CD14-positive monocyte (primary cell): ENCODE results near the gene AKR7A3. TPM values are rescaled to one million over a fixed set of nuclear protein-coding genes. Genes with fewer than 3 reads are reported as not detected.

Source experiments
- DNase-seq, 3 donors: peaks; one replicate each; pipeline ENCODE4 v3.0.0-alpha.2; 2011 to 2022
- H2AFZ ChIP-seq: 2 replicates; pipeline ENCODE4 v1.6.0; 2012; ENCODE audit warnings: mild to moderate bottlenecking, low read depth, low read length, inconsistent platforms; ENCODE audit not compliant: insufficient read depth, poor library complexity, severe bottlenecking
- H3K27ac ChIP-seq, 2 donors: 1 replicate in 1 of 2; 2 replicates in 1 of 2; pipeline ENCODE4 v1.5.1; 2012 to 2013; ENCODE audit warnings: low read length in 2 of 2, control low read depth in 1 of 2, inconsistent platforms in 1 of 2, low read depth in 1 of 2, mild to moderate bottlenecking in 1 of 2
- H3K27me3 ChIP-seq, 2 donors: one replicate each; pipeline versions ENCODE4 v1.6.0 to v1.6.1; 2011 to 2013; ENCODE audit warnings: low read length in 2 of 2; ENCODE audit not compliant: control insufficient read depth in 2 of 2, insufficient read depth in 2 of 2
- H3K36me3 ChIP-seq, 2 donors: replicated peaks in 1 of 2; 1 replicate in 1 of 2; 2 replicates in 1 of 2; pipeline versions ENCODE4 v1.5.1 to v1.6.1; 2012 to 2013; ENCODE audit warnings: low read length in 2 of 2, control low read depth in 1 of 2, inconsistent platforms in 1 of 2, mild to moderate bottlenecking in 1 of 2; ENCODE audit not compliant: insufficient read depth in 2 of 2, control insufficient read depth in 1 of 2
- H3K4me1 ChIP-seq, 2 donors: 1 replicate in 1 of 2; 2 replicates in 1 of 2; pipeline versions ENCODE4 v1.5.1 to v1.6.1; 2012 to 2013; ENCODE audit warnings: low read length in 2 of 2, control low read depth in 1 of 2, inconsistent platforms in 1 of 2, mild to moderate bottlenecking in 1 of 2, moderate library complexity in 1 of 2; ENCODE audit not compliant: insufficient read depth in 2 of 2, control insufficient read depth in 1 of 2
- H3K4me2 ChIP-seq: replicated peaks from 2 replicates; pipeline ENCODE3; 2012; ENCODE audit warnings: low read length, moderate library complexity, mild to moderate bottlenecking; ENCODE audit not compliant: poor library complexity, severe bottlenecking; ENCODE audit errors: extremely low read depth
- H3K4me3 ChIP-seq, 3 experiments: fragments of 200-600 bp in 1 of 3; sonication (generic) in 1 of 3; replicated peaks in 1 of 3; 1 replicate in 2 of 3; 2 replicates in 1 of 3; pipeline ENCODE4 v1.5.1; 2011 to 2013; ENCODE audit warnings: low read length in 3 of 3, mild to moderate bottlenecking in 3 of 3, control low read depth in 2 of 3, low read depth in 2 of 3, inconsistent platforms in 1 of 3, moderate library complexity in 1 of 3
- H3K79me2 ChIP-seq: 2 replicates; pipeline ENCODE4 v1.6.0; 2012; ENCODE audit warnings: mild to moderate bottlenecking, control low read depth, inconsistent platforms, low read length, moderate library complexity; ENCODE audit not compliant: insufficient read depth
- H3K9ac ChIP-seq: 2 replicates; pipeline ENCODE4 v1.6.0; 2017; ENCODE audit warnings: low read length, mild to moderate bottlenecking; ENCODE audit not compliant: insufficient read depth, poor library complexity, severe bottlenecking
- H3K9me3 ChIP-seq, 2 donors: replicated peaks in 1 of 2; 1 replicate in 1 of 2; 2 replicates in 1 of 2; pipeline versions ENCODE4 v1.5.1 to v1.6.1; 2012 to 2013; ENCODE audit warnings: low read length in 2 of 2, control low read depth in 1 of 2; ENCODE audit not compliant: control insufficient read depth in 1 of 2, insufficient read depth in 1 of 2
- H4K20me1 ChIP-seq: 2 replicates; pipeline ENCODE4 v1.6.0; 2012; ENCODE audit warnings: mild to moderate bottlenecking, low read length, control low read depth, moderate library complexity; ENCODE audit not compliant: insufficient read depth
- H3K27ac Mint-ChIP-seq, 7 donors: one replicate each; pipeline ENCODE4 v1.8.0; 2020; ENCODE audit warnings: mild to moderate bottlenecking in 7 of 7, mixed read lengths in 7 of 7, moderate library complexity in 6 of 7, inconsistent platforms in 2 of 7
- H3K27me3 Mint-ChIP-seq, 3 donors: one replicate each; pipeline ENCODE4 v1.8.0; 2021 to 2022; ENCODE audit warnings: low read depth in 3 of 3, mild to moderate bottlenecking in 3 of 3, mixed read lengths in 3 of 3, moderate library complexity in 3 of 3, inconsistent platforms in 1 of 3
- H3K36me3 Mint-ChIP-seq, 2 donors: one replicate each; pipeline ENCODE4 v1.8.0; 2020; ENCODE audit warnings: mixed read lengths in 2 of 2, inconsistent platforms in 1 of 2, mild to moderate bottlenecking in 1 of 2
- H3K4me1 Mint-ChIP-seq: one replicate; pipeline ENCODE4 v1.8.0; 2020; ENCODE audit warnings: mild to moderate bottlenecking, mixed read lengths
- H3K4me3 Mint-ChIP-seq, 2 donors: one replicate each; pipeline ENCODE4 v1.8.0; 2020; ENCODE audit warnings: mild to moderate bottlenecking in 2 of 2, mixed read lengths in 2 of 2, moderate library complexity in 1 of 2
- H3K9me3 Mint-ChIP-seq, 7 donors: one replicate each; pipeline ENCODE4 v1.8.0; 2020 to 2022; ENCODE audit warnings: mixed read lengths in 7 of 7, mild to moderate bottlenecking in 6 of 7, moderate library complexity in 6 of 7, inconsistent platforms in 2 of 7
- CTCF ChIP-seq: fragments of 200-600 bp; IDR thresholded peaks from one replicate; pipeline ENCODE4 v1.8.0; 2022; ENCODE audit warnings: antibody characterized with exemption, mild to moderate bottlenecking
- WGBS: methylation state at CpG from one replicate; pipeline ENCODE4 v1.1.5; 2013; ENCODE audit warnings: missing lambda C conversion rate; ENCODE audit not compliant: insufficient coverage; 5-methylcytosine and 5-hydroxymethylcytosine counted together
- intact Hi-C, 2 donors: fragments of 100-400 bp; cut with micrococcal nuclease; formaldehyde crosslinking; loops; one replicate each; pipeline versions ENCODE4 v1.15.0 to v1.15.1; 2023
- polyA plus RNA-seq, 3 donors: library from polyadenylated mRNA; depleted of rRNA in 1 of 3; unstranded in 2 of 3; stranded (reverse) in 1 of 3; fragments of 300-500 nt in 2 of 3; fragments of >200 nt in 1 of 3; fragmentation: Illumina TruSeq in 2 of 3; gene quantifications; 1 replicate in 2 of 3; 2 replicates in 1 of 3; pipeline ENCODE4 v1.2.3, GENCODE V29; 2012 to 2021

The AKR7A3 gene
- polyA plus RNA-seq, 3 donors = 0.15 to 0.56 TPM; not detected in 1

- H3K27ac Mint-ChIP-seq = peak overlapping the region; percentile 1 to 79 (median 58)
- peaks cover 81 to 90% of the 10 kb centered on the region in 2 donors for H3K36me3 Mint-ChIP-seq
- intact Hi-C loops = loop anchor here in 1 of 2 donors (5.0 kb wide), 1 partner anchor 64 kb away; no protein-coding TSS in a partner anchor
- H3K9me3 Mint-ChIP-seq = peaks cover 0 to 1% (median 0%) of the 10 kb centered on the region in 7 donors
- DNase-seq = peak; percentile 56 to 72 (median 68)
- H3K27me3 Mint-ChIP-seq = no peaks in the 10 kb centered on the region
- no peak overlapping the region for H3K9ac ChIP-seq
- H4K20me1 ChIP-seq = peaks cover 4% of the 10 kb centered on the region
- peaks cover 78 to 93% of the 10 kb centered on the region in 2 donors for H3K36me3 ChIP-seq
- H3K79me2 ChIP-seq = peaks cover 2% of the 10 kb centered on the region
- no peak overlapping the region for H2AFZ ChIP-seq
- H3K4me3 Mint-ChIP-seq = no peak overlapping the region
- peak overlapping the region in 1 of 2 donors; percentile 24 for H3K27ac ChIP-seq
- H3K4me3 ChIP-seq = no peak overlapping the region
- no peaks in the 10 kb centered on the region for H3K4me1 ChIP-seq
- no peaks in the 10 kb centered on the region for H3K27me3 ChIP-seq
- WGBS = 40% methylated on average over 1 of the region's 7 CpGs
- no peak overlapping the region for H3K4me2 ChIP-seq
- TF ChIP-seq CTCF = peak; percentile 96
- no peaks in the 10 kb centered on the region for H3K4me1 Mint-ChIP-seq
- H3K9me3 ChIP-seq = no peaks in the 10 kb centered on the region
Observed at GRCh38 chr1:19240673-19241538, 47.7 kb downstream of the AKR7A3 start.

- Mint-ChIP-seq H3K4me1 (no peaks in the 10 kb centered on the region), H3K27ac (peak overlapping the region in 3 of 7 donors; percentile 5 to 71 (median 54)), H3K9me3 (peaks cover 0 to 1% (median 0%) of the 10 kb centered on the region in 7 donors), H3K27me3 (no peaks in the 10 kb centered on the region), H3K36me3 (peaks cover 83 to 93% of the 10 kb centered on the region in 2 donors), H3K4me3 (no peak overlapping the region)
- peaks cover 83 to 96% of the 10 kb centered on the region in 2 donors for H3K36me3 ChIP-seq
- H3K27ac ChIP-seq = no peak overlapping the region
- TF ChIP-seq CTCF = no peak
- no peaks in the 10 kb centered on the region for H3K79me2 ChIP-seq
- H3K9me3 ChIP-seq = no peaks in the 10 kb centered on the region
- H3K27me3 ChIP-seq = no peaks in the 10 kb centered on the region
- intact Hi-C loops = loop anchor here in 1 of 2 donors (5.0 kb wide), 1 partner anchor 63 kb away; no protein-coding TSS in a partner anchor
- no peak overlapping the region for H3K9ac ChIP-seq
- no peaks in the 10 kb centered on the region for H3K4me1 ChIP-seq
- no peak overlapping the region for H3K4me3 ChIP-seq
- WGBS = 100% methylated on average over 2 of the region's 7 CpGs
- H2AFZ ChIP-seq = no peak overlapping the region
- H3K4me2 ChIP-seq = no peak overlapping the region
- no peak for DNase-seq
- H4K20me1 ChIP-seq = peaks cover 4% of the 10 kb centered on the region
Observed at GRCh38 chr1:19239876-19240275, 48.7 kb downstream of the AKR7A3 start.
